Keratinocyte (primary cell): Measurements from ENCODE around the gene VRK2. TPM values are rescaled to one million over a fixed set of nuclear protein-coding genes. Genes with fewer than 3 reads are reported as not detected.

Experiments
- DNase-seq: peaks from one replicate; pipeline ENCODE4 v3.0.0-alpha.2; 2011; ENCODE audit warnings: low read depth, missing footprints, low spot score
- FAIRE-seq: peaks from 2 replicates; lab custom pipeline; 2011; peaks lifted over from hg19 to GRCh38; lab: Jason Lieb, UNC
- H2AFZ ChIP-seq: 2 replicates; pipeline ENCODE4 v1.6.0; 2012; ENCODE audit warnings: low read length, control low read depth, inconsistent platforms; ENCODE audit not compliant: control insufficient read depth
- H3K27ac ChIP-seq: 2 replicates; pipeline ENCODE4 v1.5.1; 2011; ENCODE audit warnings: low read length; ENCODE audit not compliant: control insufficient read depth, insufficient read depth
- H3K27me3 ChIP-seq: 3 replicates; pipeline ENCODE4 v1.6.0; 2011; ENCODE audit warnings: low read length; ENCODE audit not compliant: control insufficient read depth, insufficient read depth; ENCODE audit errors: extremely low read depth
- H3K36me3 ChIP-seq, 2 experiments: 2 replicates in 1 of 2; 3 replicates in 1 of 2; pipeline ENCODE4 v1.5.1; 2011; ENCODE audit warnings: low read length in 2 of 2, mild to moderate bottlenecking in 1 of 2; ENCODE audit not compliant: control insufficient read depth in 2 of 2, insufficient read depth in 2 of 2; ENCODE audit errors: extremely low read depth in 1 of 2
- H3K4me1 ChIP-seq: 3 replicates; pipeline ENCODE4 v1.5.1; 2011; ENCODE audit warnings: low read length; ENCODE audit not compliant: control insufficient read depth, insufficient read depth; ENCODE audit errors: extremely low read depth
- H3K4me2 ChIP-seq: 3 replicates; pipeline ENCODE4 v1.6.0; 2011; ENCODE audit warnings: low read depth, low read length; ENCODE audit not compliant: control insufficient read depth, insufficient read depth; ENCODE audit errors: extremely low read depth
- H3K4me3 ChIP-seq, 3 experiments: fragments of 200-600 bp in 1 of 3; sonication (generic) in 1 of 3; 2 replicates in 2 of 3; 3 replicates in 1 of 3; pipeline ENCODE4 v1.5.1; 2011 to 2016; ENCODE audit warnings: low read length in 3 of 3, mild to moderate bottlenecking in 3 of 3, control low read depth in 2 of 3, inconsistent platforms in 1 of 3, low read depth in 1 of 3, mixed read lengths in 1 of 3, mixed run types in 1 of 3, moderate library complexity in 1 of 3; ENCODE audit not compliant: control insufficient read depth in 2 of 3, insufficient read depth in 2 of 3; ENCODE audit errors: extremely low read depth in 1 of 3
- H3K79me2 ChIP-seq: 2 replicates; pipeline ENCODE4 v1.6.0; 2012; ENCODE audit warnings: low read length; ENCODE audit not compliant: control insufficient read depth, insufficient read depth
- H3K9ac ChIP-seq: 3 replicates; pipeline ENCODE4 v1.6.0; 2011; ENCODE audit warnings: low read length; ENCODE audit not compliant: control insufficient read depth, insufficient read depth; ENCODE audit errors: extremely low read depth
- H3K9me1 ChIP-seq: 3 replicates; pipeline ENCODE4 v1.6.0; 2011; ENCODE audit warnings: low read length; ENCODE audit not compliant: control insufficient read depth, insufficient read depth; ENCODE audit errors: extremely low read depth
- H3K9me3 ChIP-seq: 2 replicates; pipeline ENCODE4 v1.5.1; 2012; ENCODE audit warnings: low read depth, low read length; ENCODE audit not compliant: control insufficient read depth
- H4K20me1 ChIP-seq: 3 replicates; pipeline ENCODE4 v1.6.0; 2011; ENCODE audit warnings: low read length; ENCODE audit not compliant: control insufficient read depth, insufficient read depth; ENCODE audit errors: extremely low read depth
- EZH2 ChIP-seq: IDR thresholded peaks from one replicate; pipeline ENCODE4 v1.6.1; 2012; ENCODE audit warnings: inconsistent platforms, mild to moderate bottlenecking, low read length, moderate library complexity
- dilution Hi-C: fragments of 300-500 bp; cut with MboI; formaldehyde crosslinking; loops from one replicate; pipeline ENCODE4 v1.7.0; 2020; ENCODE audit warnings: low sequenced_read_pairs; ENCODE audit not compliant: extremely low pct_ligation_motif_present
- polyA plus RNA-seq, 5 experiments: library from polyadenylated mRNA; depleted of rRNA in 3 of 5; stranded (reverse) in 3 of 5; stranded (forward) in 1 of 5; unstranded in 1 of 5; fragments of >200 nt; gene quantifications; 1 replicate in 1 of 5; 2 replicates in 3 of 5; 3 replicates in 1 of 5; pipeline versions ENCODE4 v1.2.1 to v1.2.3, GENCODE V29; 2011 to 2012; ENCODE audit warnings: missing spikeins in 2 of 5, low read depth in 1 of 5, low replicate concordance in 1 of 5
- TF ChIP-seq, protein P1 (sequence below), 3 experiments: IDR thresholded peaks in 1 of 3; conservative IDR thresholded peaks in 1 of 3; optimal IDR thresholded peaks in 1 of 3; 2 replicates in 2 of 3; 3 replicates in 1 of 3; pipeline versions ENCODE3 to v1.5.1; 2011; ENCODE audit warnings: low read length in 3 of 3, mild to moderate bottlenecking in 3 of 3, moderate library complexity in 2 of 3, control low read depth in 1 of 3, inconsistent platforms in 1 of 3; ENCODE audit not compliant: insufficient read depth in 2 of 3; ENCODE audit errors: extremely low read depth in 1 of 3

The VRK2 gene
- polyA plus RNA-seq, 1 donor (not counting 4 experiments of a cell fraction or from before 2014, with no cell fraction given), result 27.6 TPM

DNA sequence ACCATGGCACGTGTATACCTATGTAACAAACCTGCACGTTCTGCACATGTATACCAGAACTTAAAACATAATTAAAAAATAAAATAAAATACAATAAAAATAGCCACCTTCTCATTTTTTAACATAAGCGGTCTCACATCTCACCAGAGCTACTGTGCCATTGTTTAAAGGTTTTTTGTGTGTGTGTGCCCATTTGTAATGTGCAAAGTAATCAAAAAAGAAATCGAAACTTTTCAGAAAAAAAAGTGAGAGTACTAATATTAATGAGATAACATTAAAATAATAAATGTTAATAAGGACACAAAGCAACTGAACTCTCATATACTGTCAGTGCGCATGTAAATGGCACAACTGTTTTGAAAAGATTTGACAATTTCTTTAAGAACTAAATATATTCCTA is 134.0 kb downstream of the VRK2 start:
- FAIRE-seq (no peak), DNase-seq (no peak)
- Histone ChIP-seq H4K20me1 (no peaks in the 10 kb centered on the region), H3K27ac (no peak overlapping the region), H3K79me2 (no peaks in the 10 kb centered on the region), H3K9ac (no peak overlapping the region), H3K9me1 (no peaks in the 10 kb centered on the region), H3K4me1 (no peaks in the 10 kb centered on the region), H2AFZ (no peak overlapping the region), H3K36me3 (no peaks in the 10 kb centered on the region), H3K4me3 (no peak overlapping the region), H3K9me3 (no peaks in the 10 kb centered on the region), H3K27me3 (no peaks in the 10 kb centered on the region), H3K4me2 (no peak overlapping the region)
- dilution Hi-C loops, result no loop called here
- TF ChIP-seq, protein P1, sequence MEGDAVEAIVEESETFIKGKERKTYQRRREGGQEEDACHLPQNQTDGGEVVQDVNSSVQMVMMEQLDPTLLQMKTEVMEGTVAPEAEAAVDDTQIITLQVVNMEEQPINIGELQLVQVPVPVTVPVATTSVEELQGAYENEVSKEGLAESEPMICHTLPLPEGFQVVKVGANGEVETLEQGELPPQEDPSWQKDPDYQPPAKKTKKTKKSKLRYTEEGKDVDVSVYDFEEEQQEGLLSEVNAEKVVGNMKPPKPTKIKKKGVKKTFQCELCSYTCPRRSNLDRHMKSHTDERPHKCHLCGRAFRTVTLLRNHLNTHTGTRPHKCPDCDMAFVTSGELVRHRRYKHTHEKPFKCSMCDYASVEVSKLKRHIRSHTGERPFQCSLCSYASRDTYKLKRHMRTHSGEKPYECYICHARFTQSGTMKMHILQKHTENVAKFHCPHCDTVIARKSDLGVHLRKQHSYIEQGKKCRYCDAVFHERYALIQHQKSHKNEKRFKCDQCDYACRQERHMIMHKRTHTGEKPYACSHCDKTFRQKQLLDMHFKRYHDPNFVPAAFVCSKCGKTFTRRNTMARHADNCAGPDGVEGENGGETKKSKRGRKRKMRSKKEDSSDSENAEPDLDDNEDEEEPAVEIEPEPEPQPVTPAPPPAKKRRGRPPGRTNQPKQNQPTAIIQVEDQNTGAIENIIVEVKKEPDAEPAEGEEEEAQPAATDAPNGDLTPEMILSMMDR (optimal IDR thresholded peaks at IDR 0.05 in 1 of 3, IDR thresholded peaks at IDR 0.05 in 1 of 3, conservative IDR thresholded peaks at IDR 0.05 in 1 of 3; ENCODE audit: extremely low read depth in 1 of 3, insufficient read depth in 2 of 3, low read length in 3 of 3), result no peak
- no peak for TF ChIP-seq EZH2

DNA sequence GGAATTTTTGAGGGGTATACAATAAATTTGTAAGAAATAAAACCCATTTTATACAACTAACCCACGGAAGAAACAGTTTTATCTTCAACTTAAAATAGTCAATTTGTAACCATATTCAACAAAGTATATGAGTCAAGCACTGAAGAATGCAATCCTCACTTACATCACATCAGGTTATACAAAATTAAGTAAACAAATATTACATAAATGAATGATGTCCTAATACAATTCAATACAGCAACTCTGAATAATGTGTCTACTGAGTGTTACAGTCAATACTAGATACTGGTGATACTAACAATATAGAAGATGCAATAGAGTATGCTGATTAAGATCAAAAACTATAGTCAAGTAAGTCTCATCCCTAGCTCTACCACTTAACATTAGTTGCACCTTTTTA is 135.9 kb downstream of the VRK2 start:
- no peak overlapping the region for H2AFZ ChIP-seq
- no peaks in the 10 kb centered on the region for H3K4me1 ChIP-seq
- TF ChIP-seq, protein P1 (optimal IDR thresholded peaks at IDR 0.05 in 1 of 3, IDR thresholded peaks at IDR 0.05 in 1 of 3, conservative IDR thresholded peaks at IDR 0.05 in 1 of 3; ENCODE audit: extremely low read depth in 1 of 3, insufficient read depth in 2 of 3, low read length in 3 of 3), result no peak
- no peak for TF ChIP-seq EZH2
- no peaks in the 10 kb centered on the region for H3K27me3 ChIP-seq
- no peak for DNase-seq
- no peak for FAIRE-seq
- H4K20me1 ChIP-seq, result no peaks in the 10 kb centered on the region
- no peak overlapping the region for H3K27ac ChIP-seq
- no peaks in the 10 kb centered on the region for H3K36me3 ChIP-seq
- H3K9me3 ChIP-seq, result no peaks in the 10 kb centered on the region
- dilution Hi-C loops, result no loop called here
- no peaks in the 10 kb centered on the region for H3K79me2 ChIP-seq
- no peak overlapping the region for H3K4me2 ChIP-seq
- no peak overlapping the region for H3K9ac ChIP-seq
- no peaks in the 10 kb centered on the region for H3K9me1 ChIP-seq
- H3K4me3 ChIP-seq, result no peak overlapping the region
